A549 (cell line): ENCODE data around the gene CCSER1. TPM values are rescaled to one million over a fixed set of nuclear protein-coding genes. Genes with fewer than 3 reads are reported as not detected.
"Not testable (repeated sequence)": the region's sequence is repeated elsewhere in the genome, so short reads cannot be mapped to it uniquely, and the experiment has no call there.

Experiments used
- ATAC-seq, 2 experiments: fragments of 200-7000 bp in 1 of 2; fragments of >200 bp in 1 of 2; cut with Nextera tagmentation in 1 of 2; cut with Tn5 transposase in 1 of 2; 3 replicates each; pipeline versions ENCODE4 v1.8.0 to v1.9.1; 2018 to 2020; ENCODE audit warnings: mild to moderate bottlenecking in 1 of 2, moderate library complexity in 1 of 2
- CTCF ChIA-PET: fragments of 300-600 bp; sonication (Branson Sonifier 250); formaldehyde crosslinking; extraction: SDS; loops from one replicate; lab custom pipeline; 2021; ENCODE audit warnings: antibody characterized with exemption, inconsistent platforms; lab: Yijun Ruan, JAX
- POLR2A ChIA-PET: fragments of 350-600 bp; formaldehyde crosslinking; extraction: SDS; loops from one replicate; lab custom pipeline; 2021; ENCODE audit warnings: antibody characterized with exemption, inconsistent platforms; lab: Yijun Ruan, JAX
- DNase-seq, 2 experiments: peaks; one replicate each; pipeline versions ENCODE4 v3.0.0 to v3.0.0-alpha.2; 2011 to 2016; ENCODE audit warnings: low read depth in 1 of 2, low spot score in 1 of 2
- FAIRE-seq: peaks from 2 replicates; lab custom pipeline; 2011; peaks lifted over from hg19 to GRCh38; lab: Jason Lieb, UNC
- H3K27ac ChIP-seq, 2 experiments: fragments of >200 bp; sonication (Bioruptor Twin); formaldehyde crosslinking; 3 replicates each; pipeline ENCODE4 v1.5.1; 2016 to 2017
- H3K4me1 ChIP-seq: fragments of >200 bp; sonication (Bioruptor Twin); formaldehyde crosslinking; 3 replicates; pipeline ENCODE4 v1.6.1; 2016
- H3K4me2 ChIP-seq: fragments of >200 bp; sonication (Bioruptor Twin); formaldehyde crosslinking; 3 replicates; pipeline ENCODE4 v1.6.1; 2016
- H3K4me3 ChIP-seq: fragments of >200 bp; sonication (Bioruptor Twin); formaldehyde crosslinking; 3 replicates; pipeline ENCODE4 v1.5.1; 2016
- H3K9me3 ChIP-seq: fragments of >200 bp; sonication (Bioruptor Twin); formaldehyde crosslinking; 3 replicates; pipeline ENCODE4 v1.6.1; 2016
- BHLHE40 ChIP-seq: IDR thresholded peaks from 2 replicates; pipeline ENCODE4 v1.6.1; 2012; ENCODE audit warnings: low read depth, low read length, inconsistent platforms
- CHD4 ChIP-seq: fragments of 200-600 bp; sonication (generic); IDR thresholded peaks from 2 replicates; pipeline ENCODE4 v1.6.1; 2016; ENCODE audit warnings: antibody characterized with exemption, mild to moderate bottlenecking, borderline replicate concordance
- EHF ChIP-seq: fragments of 250-450 bp; sonication (Bioruptor Pico); IDR thresholded peaks from 2 replicates; pipeline ENCODE4 v1.5.0; 2020; ENCODE audit warnings: mild to moderate bottlenecking
- FOSB ChIP-seq: fragments of 250-450 bp; sonication (Bioruptor Pico); IDR thresholded peaks from 2 replicates; pipeline ENCODE4 v1.5.0; 2020; ENCODE audit warnings: mild to moderate bottlenecking, moderate library complexity
- FOSL2 ChIP-seq, 2 experiments: fragments of 450-650 bp in 1 of 2; fragments of >200 bp in 1 of 2; sonication (Bioruptor Twin) in 1 of 2; formaldehyde crosslinking; IDR thresholded peaks; 2 replicates each; pipeline versions ENCODE4 v1.5.0 to v1.6.1; 2016 to 2020; ENCODE audit warnings: mild to moderate bottlenecking in 1 of 2, moderate library complexity in 1 of 2
- FOXS1 ChIP-seq: fragments of 250-450 bp; sonication (Bioruptor Pico); IDR thresholded peaks from 2 replicates; pipeline ENCODE4 v1.5.0; 2020; ENCODE audit warnings: mild to moderate bottlenecking, moderate library complexity
- HEYL ChIP-seq: fragments of 250-450 bp; sonication (Bioruptor Pico); IDR thresholded peaks from 2 replicates; pipeline ENCODE4 v1.8.0; 2021; ENCODE audit warnings: mild to moderate bottlenecking, moderate library complexity
- JUNB ChIP-seq: fragments of >200 bp; sonication (Bioruptor Twin); formaldehyde crosslinking; IDR thresholded peaks from 2 replicates; pipeline ENCODE4 v1.6.1; 2016
- KDM1A ChIP-seq: fragments of 200-600 bp; sonication (generic); IDR thresholded peaks from 2 replicates; pipeline ENCODE4 v1.6.1; 2016; ENCODE audit warnings: low read depth, mild to moderate bottlenecking
- MAFK ChIP-seq: fragments of 450-650 bp; IDR thresholded peaks from 2 replicates; pipeline ENCODE4 v1.6.1; 2014; ENCODE audit not compliant: partially characterized antibody
- PHF8 ChIP-seq: fragments of 200-600 bp; sonication (generic); IDR thresholded peaks from 2 replicates; pipeline ENCODE4 v1.6.1; 2016; ENCODE audit warnings: low read depth, mild to moderate bottlenecking, antibody characterized with exemption, moderate library complexity, borderline replicate concordance
- RAD21 ChIP-seq, 2 experiments: fragments of >200 bp in 1 of 2; sonication (Bioruptor Twin) in 1 of 2; formaldehyde crosslinking in 1 of 2; IDR thresholded peaks in 1 of 2; conservative IDR thresholded peaks in 1 of 2; 2 replicates in 1 of 2; 3 replicates in 1 of 2; pipeline ENCODE4 v1.6.1; 2012 to 2018; ENCODE audit warnings: inconsistent platforms in 1 of 2
- RFX5 ChIP-seq: fragments of 450-650 bp; IDR thresholded peaks from 2 replicates; pipeline ENCODE4 v1.7.1; 2014; ENCODE audit warnings: antibody characterized with exemption, mild to moderate bottlenecking, moderate library complexity
- ZC3H11A ChIP-seq: fragments of 450-650 bp; IDR thresholded peaks from 2 replicates; pipeline ENCODE4 v1.6.1; 2014; ENCODE audit warnings: antibody characterized with exemption, mild to moderate bottlenecking
- ZNF302 ChIP-seq: fragments of 250-450 bp; sonication (Bioruptor Pico); IDR thresholded peaks from 2 replicates; pipeline ENCODE4 v1.9.0; 2021; ENCODE audit warnings: inconsistent platforms, mild to moderate bottlenecking, moderate library complexity
- WGBS: methylation state at CpG from one replicate; pipeline ENCODE4 v1.1.6; 2017; ENCODE audit errors: missing lambda C conversion rate; 5-methylcytosine and 5-hydroxymethylcytosine counted together
- polyA plus RNA-seq, 4 experiments: library from polyadenylated mRNA; depleted of rRNA in 3 of 4; stranded (reverse); fragments of >200 nt; fragmentation: RNase III in 1 of 4; extraction: RNeasy Plus Mini Kit Qiagen cat#74134 plus additional on column Dnase treatment in 1 of 4; gene quantifications; 2 replicates in 3 of 4; 3 replicates in 1 of 4; pipeline ENCODE4 v1.2.3, GENCODE V29; 2011 to 2017
- TF ChIP-seq, protein P1 (sequence below): IDR thresholded peaks from 2 replicates; pipeline ENCODE4 v1.6.1; 2012
- TF ChIP-seq, protein P2 (sequence below): fragments of >200 bp; sonication (Bioruptor Twin); formaldehyde crosslinking; IDR thresholded peaks from 3 replicates; pipeline ENCODE4 v1.6.1; 2016
- TF ChIP-seq, protein P3 (sequence below): fragments of >200 bp; sonication (Bioruptor Twin); formaldehyde crosslinking; IDR thresholded peaks from 3 replicates; pipeline ENCODE4 v1.5.1; 2016
- TF ChIP-seq, protein P4 (sequence below): fragments of 200-600 bp; sonication (generic); IDR thresholded peaks from 2 replicates; pipeline ENCODE4 v1.6.1; 2016; ENCODE audit warnings: antibody characterized with exemption, mild to moderate bottlenecking, moderate library complexity
- TF ChIP-seq, protein P5 (sequence below): IDR thresholded peaks from 2 replicates; pipeline ENCODE4 v1.6.1; 2012

The CCSER1 gene
- polyA plus RNA-seq, 2 of the 4 experiments (the other 2 are of a cell fraction) = 0.06 TPM; not detected in 1

DNA sequence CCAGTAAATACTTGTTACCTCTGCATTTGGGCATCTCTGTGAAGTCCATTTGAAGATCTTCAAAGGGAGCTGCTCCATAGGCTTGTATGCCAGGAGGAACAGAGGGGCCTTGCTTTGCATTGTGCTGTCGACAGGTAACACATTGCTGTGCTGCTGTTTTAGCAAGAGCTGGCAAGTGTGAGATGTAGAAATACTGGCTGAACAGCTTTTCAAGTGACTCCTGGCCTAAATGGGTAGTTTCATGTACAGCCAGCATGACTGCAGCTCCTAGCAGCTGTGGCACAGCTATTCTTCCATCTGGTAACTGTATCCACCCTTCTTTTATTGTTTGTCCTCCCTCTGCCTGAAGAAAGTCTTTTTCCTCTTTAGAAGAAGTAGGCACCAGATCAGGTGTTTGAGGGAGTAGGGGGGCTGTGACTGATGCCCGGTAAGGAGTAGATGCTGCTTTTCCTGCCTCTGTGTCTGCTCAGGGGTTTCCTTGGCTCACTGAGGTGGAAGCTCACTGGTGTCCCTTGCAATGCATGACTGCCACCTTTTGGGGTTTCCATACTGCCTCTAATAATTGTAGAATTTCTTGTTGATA, 965.3 kb downstream of the CCSER1 start:
- no peak for ATAC-seq
- H3K4me2 ChIP-seq = no peak overlapping the region
- TF ChIP-seq, protein P1, sequence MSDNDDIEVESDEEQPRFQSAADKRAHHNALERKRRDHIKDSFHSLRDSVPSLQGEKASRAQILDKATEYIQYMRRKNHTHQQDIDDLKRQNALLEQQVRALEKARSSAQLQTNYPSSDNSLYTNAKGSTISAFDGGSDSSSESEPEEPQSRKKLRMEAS = no peak
- TF ChIP-seq MAFK = no peak
- TF ChIP-seq BHLHE40 = no peak
- TF ChIP-seq PHF8 = no peak
- no peak for TF ChIP-seq CHD4
- TF ChIP-seq, protein P2, sequence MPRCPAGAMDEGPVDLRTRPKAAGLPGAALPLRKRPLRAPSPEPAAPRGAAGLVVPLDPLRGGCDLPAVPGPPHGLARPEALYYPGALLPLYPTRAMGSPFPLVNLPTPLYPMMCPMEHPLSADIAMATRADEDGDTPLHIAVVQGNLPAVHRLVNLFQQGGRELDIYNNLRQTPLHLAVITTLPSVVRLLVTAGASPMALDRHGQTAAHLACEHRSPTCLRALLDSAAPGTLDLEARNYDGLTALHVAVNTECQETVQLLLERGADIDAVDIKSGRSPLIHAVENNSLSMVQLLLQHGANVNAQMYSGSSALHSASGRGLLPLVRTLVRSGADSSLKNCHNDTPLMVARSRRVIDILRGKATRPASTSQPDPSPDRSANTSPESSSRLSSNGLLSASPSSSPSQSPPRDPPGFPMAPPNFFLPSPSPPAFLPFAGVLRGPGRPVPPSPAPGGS = no peak
- no peak for TF ChIP-seq FOXS1
- TF ChIP-seq, protein P3, sequence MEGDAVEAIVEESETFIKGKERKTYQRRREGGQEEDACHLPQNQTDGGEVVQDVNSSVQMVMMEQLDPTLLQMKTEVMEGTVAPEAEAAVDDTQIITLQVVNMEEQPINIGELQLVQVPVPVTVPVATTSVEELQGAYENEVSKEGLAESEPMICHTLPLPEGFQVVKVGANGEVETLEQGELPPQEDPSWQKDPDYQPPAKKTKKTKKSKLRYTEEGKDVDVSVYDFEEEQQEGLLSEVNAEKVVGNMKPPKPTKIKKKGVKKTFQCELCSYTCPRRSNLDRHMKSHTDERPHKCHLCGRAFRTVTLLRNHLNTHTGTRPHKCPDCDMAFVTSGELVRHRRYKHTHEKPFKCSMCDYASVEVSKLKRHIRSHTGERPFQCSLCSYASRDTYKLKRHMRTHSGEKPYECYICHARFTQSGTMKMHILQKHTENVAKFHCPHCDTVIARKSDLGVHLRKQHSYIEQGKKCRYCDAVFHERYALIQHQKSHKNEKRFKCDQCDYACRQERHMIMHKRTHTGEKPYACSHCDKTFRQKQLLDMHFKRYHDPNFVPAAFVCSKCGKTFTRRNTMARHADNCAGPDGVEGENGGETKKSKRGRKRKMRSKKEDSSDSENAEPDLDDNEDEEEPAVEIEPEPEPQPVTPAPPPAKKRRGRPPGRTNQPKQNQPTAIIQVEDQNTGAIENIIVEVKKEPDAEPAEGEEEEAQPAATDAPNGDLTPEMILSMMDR = peak; percentile 18; the same call in 1 of the 3 replicates
- TF ChIP-seq, protein P4, sequence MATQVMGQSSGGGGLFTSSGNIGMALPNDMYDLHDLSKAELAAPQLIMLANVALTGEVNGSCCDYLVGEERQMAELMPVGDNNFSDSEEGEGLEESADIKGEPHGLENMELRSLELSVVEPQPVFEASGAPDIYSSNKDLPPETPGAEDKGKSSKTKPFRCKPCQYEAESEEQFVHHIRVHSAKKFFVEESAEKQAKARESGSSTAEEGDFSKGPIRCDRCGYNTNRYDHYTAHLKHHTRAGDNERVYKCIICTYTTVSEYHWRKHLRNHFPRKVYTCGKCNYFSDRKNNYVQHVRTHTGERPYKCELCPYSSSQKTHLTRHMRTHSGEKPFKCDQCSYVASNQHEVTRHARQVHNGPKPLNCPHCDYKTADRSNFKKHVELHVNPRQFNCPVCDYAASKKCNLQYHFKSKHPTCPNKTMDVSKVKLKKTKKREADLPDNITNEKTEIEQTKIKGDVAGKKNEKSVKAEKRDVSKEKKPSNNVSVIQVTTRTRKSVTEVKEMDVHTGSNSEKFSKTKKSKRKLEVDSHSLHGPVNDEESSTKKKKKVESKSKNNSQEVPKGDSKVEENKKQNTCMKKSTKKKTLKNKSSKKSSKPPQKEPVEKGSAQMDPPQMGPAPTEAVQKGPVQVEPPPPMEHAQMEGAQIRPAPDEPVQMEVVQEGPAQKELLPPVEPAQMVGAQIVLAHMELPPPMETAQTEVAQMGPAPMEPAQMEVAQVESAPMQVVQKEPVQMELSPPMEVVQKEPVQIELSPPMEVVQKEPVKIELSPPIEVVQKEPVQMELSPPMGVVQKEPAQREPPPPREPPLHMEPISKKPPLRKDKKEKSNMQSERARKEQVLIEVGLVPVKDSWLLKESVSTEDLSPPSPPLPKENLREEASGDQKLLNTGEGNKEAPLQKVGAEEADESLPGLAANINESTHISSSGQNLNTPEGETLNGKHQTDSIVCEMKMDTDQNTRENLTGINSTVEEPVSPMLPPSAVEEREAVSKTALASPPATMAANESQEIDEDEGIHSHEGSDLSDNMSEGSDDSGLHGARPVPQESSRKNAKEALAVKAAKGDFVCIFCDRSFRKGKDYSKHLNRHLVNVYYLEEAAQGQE = no peak
- no peak for TF ChIP-seq KDM1A
- TF ChIP-seq JUNB = no peak
- TF ChIP-seq RAD21 (conservative IDR thresholded peaks at IDR 0.05 in 1 of 2, IDR thresholded peaks at IDR 0.05 in 1 of 2) = 0 out of 5 replicates have a peak, but pooled peaks have one; percentile 16 to 32
- TF ChIP-seq, protein P5, sequence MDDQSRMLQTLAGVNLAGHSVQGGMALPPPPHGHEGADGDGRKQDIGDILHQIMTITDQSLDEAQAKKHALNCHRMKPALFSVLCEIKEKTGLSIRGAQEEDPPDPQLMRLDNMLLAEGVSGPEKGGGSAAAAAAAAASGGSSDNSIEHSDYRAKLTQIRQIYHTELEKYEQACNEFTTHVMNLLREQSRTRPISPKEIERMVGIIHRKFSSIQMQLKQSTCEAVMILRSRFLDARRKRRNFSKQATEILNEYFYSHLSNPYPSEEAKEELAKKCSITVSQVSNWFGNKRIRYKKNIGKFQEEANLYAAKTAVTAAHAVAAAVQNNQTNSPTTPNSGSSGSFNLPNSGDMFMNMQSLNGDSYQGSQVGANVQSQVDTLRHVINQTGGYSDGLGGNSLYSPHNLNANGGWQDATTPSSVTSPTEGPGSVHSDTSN = no peak
- ChIA-PET POLR2A (no interaction called here), CTCF (interaction anchor here (0.6 to 2.6 kb wide), 2 partner anchors 673 to 1593 kb away, joined by 3 to 8 read pairs; no protein-coding TSS in a partner anchor)
- H3K9me3 ChIP-seq = no peaks in the 10 kb centered on the region
- H3K4me3 ChIP-seq = no peak overlapping the region
- WGBS = 40% methylated on average over 1 of the region's 2 CpGs
- peak in 1 of 2 experiments; percentile 1 for DNase-seq
- H3K27ac ChIP-seq = no peak overlapping the region
- H3K4me1 ChIP-seq = no peaks in the 10 kb centered on the region
- no peak for FAIRE-seq

DNA sequence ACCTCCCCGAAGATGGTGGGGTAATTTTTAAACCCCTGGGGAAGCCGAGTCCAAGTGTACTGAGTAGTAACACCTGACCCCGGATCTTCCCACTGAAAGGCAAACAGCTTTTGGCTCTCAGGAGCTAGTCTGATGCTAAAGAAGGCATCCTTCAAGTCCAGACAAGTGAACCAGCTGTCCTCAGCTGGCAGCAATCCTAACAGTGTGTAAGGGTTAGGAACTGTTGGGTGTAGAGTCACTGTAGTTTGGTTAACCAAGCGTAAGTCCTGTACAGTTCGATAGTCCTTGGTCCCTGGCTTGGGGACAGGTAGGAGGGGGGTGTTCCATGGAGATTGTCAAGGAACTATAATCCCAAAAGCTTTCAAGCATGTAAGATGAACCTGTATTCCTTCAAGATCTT, 967.0 kb downstream of the CCSER1 start:
- H3K4me2 ChIP-seq, H3K4me1 ChIP-seq, ATAC-seq, H3K27ac ChIP-seq, FAIRE-seq, H3K4me3 ChIP-seq, H3K9me3 ChIP-seq, DNase-seq, POLR2A ChIA-PET: not testable (repeated sequence)
- WGBS = 36% methylated on average over 4 of the region's 5 CpGs
- CTCF ChIA-PET = interaction anchor here (2.6 kb wide), 1 partner anchor 675 kb away, joined by 8 read pairs; no protein-coding TSS in a partner anchor

DNA sequence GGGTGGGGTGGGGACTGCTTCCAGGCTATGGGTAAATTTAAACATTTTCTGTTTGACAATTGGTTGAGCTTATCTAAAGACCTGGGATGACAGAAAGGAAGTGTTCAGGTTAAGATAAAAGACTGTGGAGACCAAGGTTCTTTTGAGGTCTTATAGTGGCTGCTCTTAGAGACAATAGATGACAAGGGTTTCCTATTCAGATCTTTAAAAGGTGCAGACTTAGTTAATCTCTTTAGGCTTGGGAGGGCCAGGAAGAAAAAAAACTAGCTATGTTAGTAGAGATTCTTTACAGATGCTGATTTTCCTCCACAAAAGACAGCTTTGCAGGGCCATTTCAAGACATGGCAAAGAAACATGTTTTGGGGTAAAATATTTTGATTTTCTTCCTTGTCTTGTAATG, 972.5 kb downstream of the CCSER1 start:
- FAIRE-seq (no peak), ATAC-seq (no peak), DNase-seq (no peak)
- Histone ChIP-seq H3K4me2 (no peak overlapping the region), H3K4me1 (no peaks in the 10 kb centered on the region), H3K9me3 (no peaks in the 10 kb centered on the region), H3K27ac (no peak overlapping the region), H3K4me3 (no peak overlapping the region)
- CTCF ChIA-PET = no interaction called here
- POLR2A ChIA-PET = no interaction called here
- no peak for TF ChIP-seq ZNF302 (CRISPR knock-in tag)
- TF ChIP-seq ZC3H11A = no peak
- no peak for TF ChIP-seq FOSL2 (IDR thresholded peaks at IDR 0.05)
- no peak for TF ChIP-seq FOSL2 (CRISPR knock-in tag; IDR thresholded peaks at IDR 0.05)
- TF ChIP-seq HEYL = no peak
- TF ChIP-seq RFX5 = no peak
- TF ChIP-seq EHF (CRISPR knock-in tag) = no peak
- no peak for TF ChIP-seq FOSB (CRISPR knock-in tag)
- TF ChIP-seq, all 56 proteins: peak for 0
